ENCODE results near the gene PPP1R9B.

The PPP1R9B gene

GRCh38 chr17:50170662-50171370, 20.3 kb upstream of the PPP1R9B start:
- no peaks in the 10 kb centered on the region for H3K27me3 ChIP-seq (ENCODE audit: insufficient read depth, poor library complexity, severe bottlenecking)
- TF ChIP-seq CTCF (IDR thresholded peaks at IDR 0.05; ENCODE audit: poor library complexity, severe bottlenecking): no peak
- no peak overlapping the region for H3K27ac ChIP-seq (ENCODE audit: poor library complexity, severe bottlenecking)
- H3K9me3 ChIP-seq (ENCODE audit: severe bottlenecking): no peaks in the 10 kb centered on the region
- H3K36me3 ChIP-seq (ENCODE audit: low read depth): no peaks in the 10 kb centered on the region
- DNase-seq (ENCODE audit: low spot score) (no peak), ATAC-seq (ENCODE audit: low read depth) (peak; percentile 47; the same call in 2 of the 3 replicates)
- H3K4me1 ChIP-seq (ENCODE audit: insufficient read depth, poor library complexity, severe bottlenecking): no peaks in the 10 kb centered on the region
- H3K4me3 ChIP-seq (ENCODE audit: severe bottlenecking): no peak overlapping the region

GRCh38 chr17:50169881-50170459, 19.5 kb upstream of the PPP1R9B start:
- no peak overlapping the region for H3K27ac ChIP-seq (ENCODE audit: poor library complexity, severe bottlenecking)
- no peak overlapping the region for H3K4me3 ChIP-seq (ENCODE audit: severe bottlenecking)
- no peaks in the 10 kb centered on the region for H3K9me3 ChIP-seq (ENCODE audit: severe bottlenecking)
- no peaks in the 10 kb centered on the region for H3K27me3 ChIP-seq (ENCODE audit: insufficient read depth, poor library complexity, severe bottlenecking)
- DNase-seq (ENCODE audit: low spot score) (no peak), ATAC-seq (ENCODE audit: low read depth) (no peak)
- no peaks in the 10 kb centered on the region for H3K36me3 ChIP-seq (ENCODE audit: low read depth)
- H3K4me1 ChIP-seq (ENCODE audit: insufficient read depth, poor library complexity, severe bottlenecking): no peaks in the 10 kb centered on the region
- no peak for TF ChIP-seq CTCF (IDR thresholded peaks at IDR 0.05; ENCODE audit: poor library complexity, severe bottlenecking)

GRCh38 chr17:50169121-50169764, 18.8 kb upstream of the PPP1R9B start:
- H3K36me3 ChIP-seq (ENCODE audit: low read depth): no peaks in the 10 kb centered on the region
- peak; percentile 95 for TF ChIP-seq CTCF (IDR thresholded peaks at IDR 0.05; ENCODE audit: poor library complexity, severe bottlenecking)
- no peak overlapping the region for H3K4me3 ChIP-seq (ENCODE audit: severe bottlenecking)
- DNase-seq (ENCODE audit: low spot score) (no peak), ATAC-seq (ENCODE audit: low read depth) (peak; percentile 37; the same call in 2 of the 3 replicates)
- H3K27me3 ChIP-seq (ENCODE audit: insufficient read depth, poor library complexity, severe bottlenecking): no peaks in the 10 kb centered on the region
- no peaks in the 10 kb centered on the region for H3K9me3 ChIP-seq (ENCODE audit: severe bottlenecking)
- no peaks in the 10 kb centered on the region for H3K4me1 ChIP-seq (ENCODE audit: insufficient read depth, poor library complexity, severe bottlenecking)
- H3K27ac ChIP-seq (ENCODE audit: poor library complexity, severe bottlenecking): no peak overlapping the region

GRCh38 chr17:50168319-50168718, 17.8 kb upstream of the PPP1R9B start:
- Histone ChIP-seq H3K4me1 (ENCODE audit: insufficient read depth, poor library complexity, severe bottlenecking) (no peaks in the 10 kb centered on the region), H3K36me3 (ENCODE audit: low read depth) (no peaks in the 10 kb centered on the region), H3K27me3 (ENCODE audit: insufficient read depth, poor library complexity, severe bottlenecking) (no peaks in the 10 kb centered on the region), H3K4me3 (ENCODE audit: severe bottlenecking) (no peak overlapping the region), H3K9me3 (ENCODE audit: severe bottlenecking) (no peaks in the 10 kb centered on the region), H3K27ac (ENCODE audit: poor library complexity, severe bottlenecking) (no peak overlapping the region)
- no peak for ATAC-seq (ENCODE audit: low read depth)
- DNase-seq (ENCODE audit: low spot score): no peak
- TF ChIP-seq CTCF (IDR thresholded peaks at IDR 0.05; ENCODE audit: poor library complexity, severe bottlenecking): no peak

Measured in RWPE2 (cell line).